ENCODE data around the gene SULF2. TPM values are rescaled to one million over a fixed set of nuclear protein-coding genes. Genes with fewer than 3 reads are reported as not detected.
A peak's percentile ranks its signal among the peaks of the same experiment; 100 is the strongest.

Gene SULF2
- total RNA-seq, 1 donor from 2014 or later: 26.4 TPM

- ATAC-seq: no peak
Observed at GRCh38 chr20:47642118-47642517, 143.2 kb downstream of the SULF2 start.

- ATAC-seq: no peak
Observed at GRCh38 chr20:47638851-47639250, 146.4 kb downstream of the SULF2 start.

GRCh38 chr20:47635256-47635655 lies 150.0 kb downstream of the SULF2 start:
- ATAC-seq: no peak

GRCh38 chr20:47631078-47631477 lies 154.2 kb downstream of the SULF2 start:
- no peak for ATAC-seq

- no peak for ATAC-seq
Observed at GRCh38 chr20:47629907-47630306, 155.4 kb downstream of the SULF2 start.

GRCh38 chr20:47627540-47627939 lies 157.7 kb downstream of the SULF2 start:
- ATAC-seq: no peak

- ATAC-seq: no peak
Observed at GRCh38 chr20:47623206-47623605, 162.1 kb downstream of the SULF2 start.

GRCh38 chr20:47622118-47622665 lies 163.1 kb downstream of the SULF2 start:
- no peak for ATAC-seq

GRCh38 chr20:47620808-47621805 lies 164.2 kb downstream of the SULF2 start:
- no peak for ATAC-seq

GRCh38 chr20:47618479-47618878 lies 166.8 kb downstream of the SULF2 start:
- no peak for ATAC-seq

- peak; percentile 19 for ATAC-seq
Observed at GRCh38 chr20:47614703-47615309, 170.5 kb downstream of the SULF2 start.

GRCh38 chr20:47612670-47613069 lies 172.6 kb downstream of the SULF2 start:
- no peak for ATAC-seq

- no peak for ATAC-seq
Observed at GRCh38 chr20:47611785-47612184, 173.5 kb downstream of the SULF2 start.

GRCh38 chr20:47610945-47611250 lies 174.4 kb downstream of the SULF2 start:
- no peak for ATAC-seq

GRCh38 chr20:47610247-47610944 lies 174.9 kb downstream of the SULF2 start:
- peak; percentile 81 for ATAC-seq

- ATAC-seq: no peak
Observed at GRCh38 chr20:47609001-47609400, 176.3 kb downstream of the SULF2 start.

Data from esophagus mucosa (tissue), 1 donor.